ENCODE measurements around the gene OR8D1. TPM values are rescaled to one million over a fixed set of nuclear protein-coding genes. Genes with fewer than 3 reads are reported as not detected.

OR8D1 gene
- total RNA-seq, 4 donors from 2014 or later, result 0.82 TPM; not detected in 3

GRCh38 chr11:124296016-124296415 lies 17.7 kb downstream of the OR8D1 start:
- TF ChIP-seq CTCF (IDR thresholded peaks at IDR 0.05) (no peak), POLR2AphosphoS5 (IDR thresholded peaks at IDR 0.05) (no peak), EP300 (IDR thresholded peaks at IDR 0.05; ENCODE audit: low read depth) (no peak), POLR2A (IDR thresholded peaks at IDR 0.05) (no peak)
- intact Hi-C loops (cut with DNase I; ENCODE audit: low total_unique reads), result no loop called here
- no peak for DNase-seq
- no peaks in the 10 kb centered on the region for H3K9me3 ChIP-seq
- H3K27ac ChIP-seq, result no peak overlapping the region
- in situ Hi-C loops (cut with MboI; ENCODE audit: low pct_ligation_motif_present in 1 of 4, low pct_unique_long_range_greater_than_20kb in 1 of 4, low sequenced_read_pairs in 3 of 4), result no loop called here
- no peaks in the 10 kb centered on the region for H3K4me1 ChIP-seq
- H3K4me3 ChIP-seq, result no peak overlapping the region
- no peaks in the 10 kb centered on the region for H3K36me3 ChIP-seq
- no peaks in the 10 kb centered on the region for H3K27me3 ChIP-seq

- in situ Hi-C loops (cut with MboI; ENCODE audit: low pct_ligation_motif_present in 1 of 4, low pct_unique_long_range_greater_than_20kb in 1 of 4, low sequenced_read_pairs in 3 of 4), result no loop called here
- WGBS, 2 donors (ENCODE audit: low coverage in 1 of 2), result 43 to 65% methylated on average over 1 of the region's 1 CpG
- Histone ChIP-seq H3K4me1 (no peaks in the 10 kb centered on the region), H3K27me3 (no peaks in the 10 kb centered on the region), H3K27ac (no peak overlapping the region), H3K36me3 (no peaks in the 10 kb centered on the region), H3K4me3 (no peak overlapping the region), H3K9me3 (no peaks in the 10 kb centered on the region)
- no peak for TF ChIP-seq CTCF (IDR thresholded peaks at IDR 0.05)
- no peak for TF ChIP-seq POLR2AphosphoS5 (IDR thresholded peaks at IDR 0.05)
- no peak for TF ChIP-seq EP300 (IDR thresholded peaks at IDR 0.05; ENCODE audit: low read depth)
- no peak for TF ChIP-seq POLR2A (IDR thresholded peaks at IDR 0.05)
- intact Hi-C loops (cut with DNase I; ENCODE audit: low total_unique reads), result no loop called here
- DNase-seq, result no peak
Measured at GRCh38 chr11:124294687-124295086, 19.1 kb downstream of the OR8D1 start.

GRCh38 chr11:124285610-124286344 lies 28.0 kb downstream of the OR8D1 start:
- no peak for TF ChIP-seq CTCF (IDR thresholded peaks at IDR 0.05)
- TF ChIP-seq POLR2A (IDR thresholded peaks at IDR 0.05), result no peak
- no peak for TF ChIP-seq EP300 (IDR thresholded peaks at IDR 0.05; ENCODE audit: low read depth)
- TF ChIP-seq POLR2AphosphoS5 (IDR thresholded peaks at IDR 0.05), result no peak
- in situ Hi-C loops (cut with MboI; ENCODE audit: low pct_ligation_motif_present in 1 of 4, low pct_unique_long_range_greater_than_20kb in 1 of 4, low sequenced_read_pairs in 3 of 4), result no loop called here
- Histone ChIP-seq H3K36me3 (no peaks in the 10 kb centered on the region), H3K9me3 (no peaks in the 10 kb centered on the region), H3K4me1 (no peaks in the 10 kb centered on the region), H3K4me3 (no peak overlapping the region), H3K27ac (no peak overlapping the region), H3K27me3 (no peaks in the 10 kb centered on the region)
- intact Hi-C loops (cut with DNase I; ENCODE audit: low total_unique reads), result no loop called here
- no peak for DNase-seq
- 50 to 58% methylated on average over 3 of the region's 3 CpGs for WGBS, 2 donors (ENCODE audit: low coverage in 1 of 2)

- intact Hi-C loops (cut with DNase I; ENCODE audit: low total_unique reads), result no loop called here
- DNase-seq, result no peak
- Histone ChIP-seq H3K27ac (no peak overlapping the region), H3K36me3 (no peaks in the 10 kb centered on the region), H3K27me3 (no peaks in the 10 kb centered on the region), H3K4me1 (peaks cover 0 to 12% (median 5%) of the 10 kb centered on the region in 4 donors), H3K4me3 (no peak overlapping the region), H3K9me3 (no peaks in the 10 kb centered on the region)
- WGBS, 2 donors (ENCODE audit: low coverage in 1 of 2), result 43 to 73% methylated on average over 2 of the region's 2 CpGs
- TF ChIP-seq POLR2A (IDR thresholded peaks at IDR 0.05), result no peak
- TF ChIP-seq CTCF (IDR thresholded peaks at IDR 0.05), result no peak
- no peak for TF ChIP-seq POLR2AphosphoS5 (IDR thresholded peaks at IDR 0.05)
- TF ChIP-seq EP300 (IDR thresholded peaks at IDR 0.05; ENCODE audit: low read depth), result no peak
- in situ Hi-C loops (cut with MboI; ENCODE audit: low pct_ligation_motif_present in 1 of 4, low pct_unique_long_range_greater_than_20kb in 1 of 4, low sequenced_read_pairs in 3 of 4), result no loop called here
Measured at GRCh38 chr11:124278261-124278660, 35.5 kb downstream of the OR8D1 start.

Data from transverse colon (tissue), 4 donors.